ENCODE measurements around the gene SPOCD1.
A peak's percentile ranks its signal among the peaks of the same experiment; 100 is the strongest.

The SPOCD1 gene

GRCh38 chr1:31744165-31744888 lies 71.5 kb downstream of the SPOCD1 start:
- Histone ChIP-seq H3K36me3 (ENCODE audit: control insufficient read depth in 1 of 2, insufficient read depth in 2 of 2, low read length in 2 of 2) (no peaks in the 10 kb centered on the region), H3K27me3 (ENCODE audit: control insufficient read depth in 1 of 2, insufficient read depth in 2 of 2, low read length in 2 of 2) (no peaks in the 10 kb centered on the region), H3K27ac (ENCODE audit: low read depth, low read length) (no peak overlapping the region), H3K4me3 (ENCODE audit: low read depth in 1 of 2, low read length in 2 of 2) (peak overlapping the region; percentile 58 to 66), H3K9me3 (ENCODE audit: control insufficient read depth in 1 of 2, low read length in 2 of 2) (no peaks in the 10 kb centered on the region), H3K4me1 (ENCODE audit: control insufficient read depth in 1 of 2, insufficient read depth in 2 of 2, low read length in 2 of 2) (peaks cover 26 to 31% of the 10 kb centered on the region in 2 donors), H3K9ac (ENCODE audit: low read depth in 1 of 2, low read length in 2 of 2) (peak overlapping the region; percentile 44 to 59)

GRCh38 chr1:31742462-31743212 lies 73.2 kb downstream of the SPOCD1 start:
- H3K27me3 ChIP-seq (ENCODE audit: control insufficient read depth in 1 of 2, insufficient read depth in 2 of 2, low read length in 2 of 2): no peaks in the 10 kb centered on the region
- H3K9ac ChIP-seq (ENCODE audit: low read depth in 1 of 2, low read length in 2 of 2): no peak overlapping the region
- no peaks in the 10 kb centered on the region for H3K9me3 ChIP-seq (ENCODE audit: control insufficient read depth in 1 of 2, low read length in 2 of 2)
- no peak overlapping the region for H3K27ac ChIP-seq (ENCODE audit: low read depth, low read length)
- H3K4me3 ChIP-seq (ENCODE audit: low read depth in 1 of 2, low read length in 2 of 2): no peak overlapping the region
- H3K4me1 ChIP-seq (ENCODE audit: control insufficient read depth in 1 of 2, insufficient read depth in 2 of 2, low read length in 2 of 2): peaks cover 26 to 31% of the 10 kb centered on the region in 2 donors
- no peaks in the 10 kb centered on the region for H3K36me3 ChIP-seq (ENCODE audit: control insufficient read depth in 1 of 2, insufficient read depth in 2 of 2, low read length in 2 of 2)

Data from duodenal mucosa (tissue), 2 donors.